Measurements from ENCODE around the gene ITK.

Gene ITK

DNA sequence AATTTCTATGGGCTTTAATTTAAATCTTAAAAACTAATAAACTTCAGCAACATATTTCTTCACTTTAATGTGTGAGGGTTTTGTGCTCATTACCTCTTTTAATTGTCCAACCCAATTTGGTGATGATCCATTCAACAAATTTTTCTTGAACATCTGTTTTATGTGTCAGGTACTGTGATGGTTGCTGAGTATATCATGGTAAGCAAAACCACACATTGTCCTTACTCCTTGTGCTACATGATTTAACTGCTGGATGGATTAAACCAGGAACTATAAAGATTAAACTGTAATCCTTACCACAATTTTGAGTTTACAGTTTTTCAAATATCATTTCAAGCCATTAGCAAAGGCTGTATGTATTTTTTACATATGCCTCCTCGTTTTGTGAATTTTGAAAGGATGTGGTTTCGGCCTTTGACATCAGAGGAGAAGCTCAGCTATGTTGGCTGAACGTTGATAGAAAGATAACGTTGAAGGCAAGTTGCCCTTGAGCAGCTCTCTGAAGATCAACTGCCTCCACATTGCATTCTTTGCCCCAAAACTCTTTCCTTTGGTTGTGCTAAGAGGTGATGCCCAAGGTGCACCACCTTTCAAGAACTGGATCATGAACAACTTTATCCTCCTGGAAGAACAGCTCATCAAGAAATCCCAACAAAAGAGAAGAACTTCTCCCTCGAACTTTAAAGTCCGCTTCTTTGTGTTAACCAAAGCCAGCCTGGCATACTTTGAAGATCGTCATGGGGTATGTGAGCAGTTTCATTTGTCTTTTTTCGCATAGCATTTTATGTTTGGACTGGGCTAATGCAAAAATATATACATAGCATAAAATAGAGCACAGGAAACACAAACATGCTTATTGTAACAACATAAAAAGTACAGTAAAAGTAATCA, at the start of gene ITK:
TSS of gene ITK (plus strand) at position 467 of the 891 bp plus-strand sequence. CDS start at position 605, 138 bp downstream.
- no peak for DNase-seq

DNA sequence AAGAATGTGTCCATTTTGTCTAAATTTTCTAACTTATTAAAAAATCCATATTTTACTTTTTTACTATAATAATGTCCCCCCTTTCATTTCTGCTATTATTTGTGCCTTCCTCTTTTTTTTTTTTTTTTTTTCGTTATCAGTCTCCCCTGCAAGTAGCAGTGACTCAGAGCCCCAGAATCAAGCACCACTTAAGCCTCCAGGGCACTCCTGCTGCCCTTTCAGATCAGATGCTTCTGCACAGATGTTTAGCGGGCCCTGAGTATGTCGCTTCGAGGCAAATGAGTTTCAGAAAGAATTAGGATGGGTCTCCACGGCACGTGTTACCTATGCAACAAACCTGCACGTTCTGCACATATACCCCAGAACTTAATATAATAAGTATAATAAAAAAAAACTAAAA, 49.7 kb upstream of the ITK start:
- DNase-seq = no peak

DNA sequence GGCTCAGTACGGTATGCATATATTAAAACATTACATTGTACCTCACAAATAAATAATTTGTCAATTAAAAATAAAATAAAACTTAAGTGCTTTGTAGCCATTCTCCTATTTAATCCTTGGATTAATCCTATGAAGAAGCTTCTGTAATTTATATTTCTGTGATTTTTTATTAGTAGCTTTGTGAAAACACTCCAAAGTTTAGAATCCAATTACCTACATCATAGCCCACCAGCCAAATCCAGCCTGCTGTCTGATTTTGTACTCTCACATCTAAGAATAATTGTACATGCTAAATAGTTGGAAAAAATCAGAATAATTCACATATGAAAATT, 48.4 kb upstream of the ITK start:
- no peak for DNase-seq

DNA sequence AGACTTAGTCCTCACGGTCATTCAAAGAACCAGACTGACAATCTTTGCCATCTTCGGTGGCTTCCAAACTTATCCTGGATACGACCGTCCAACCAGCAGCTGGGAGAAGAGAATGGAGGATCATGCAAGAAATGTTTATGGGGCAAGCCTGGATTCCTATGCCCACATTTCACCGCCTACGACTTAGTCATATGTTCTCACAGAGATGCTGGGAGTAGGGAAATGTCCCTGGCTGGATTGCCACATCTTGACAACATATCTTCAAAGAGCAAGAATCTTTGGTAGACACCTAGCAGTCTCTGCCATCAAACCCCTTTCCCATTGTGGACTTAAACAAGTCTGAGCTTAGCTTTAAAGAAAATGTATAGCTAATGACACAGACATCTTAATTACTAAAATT, 42.9 kb upstream of the ITK start:
- DNase-seq = no peak

DNA sequence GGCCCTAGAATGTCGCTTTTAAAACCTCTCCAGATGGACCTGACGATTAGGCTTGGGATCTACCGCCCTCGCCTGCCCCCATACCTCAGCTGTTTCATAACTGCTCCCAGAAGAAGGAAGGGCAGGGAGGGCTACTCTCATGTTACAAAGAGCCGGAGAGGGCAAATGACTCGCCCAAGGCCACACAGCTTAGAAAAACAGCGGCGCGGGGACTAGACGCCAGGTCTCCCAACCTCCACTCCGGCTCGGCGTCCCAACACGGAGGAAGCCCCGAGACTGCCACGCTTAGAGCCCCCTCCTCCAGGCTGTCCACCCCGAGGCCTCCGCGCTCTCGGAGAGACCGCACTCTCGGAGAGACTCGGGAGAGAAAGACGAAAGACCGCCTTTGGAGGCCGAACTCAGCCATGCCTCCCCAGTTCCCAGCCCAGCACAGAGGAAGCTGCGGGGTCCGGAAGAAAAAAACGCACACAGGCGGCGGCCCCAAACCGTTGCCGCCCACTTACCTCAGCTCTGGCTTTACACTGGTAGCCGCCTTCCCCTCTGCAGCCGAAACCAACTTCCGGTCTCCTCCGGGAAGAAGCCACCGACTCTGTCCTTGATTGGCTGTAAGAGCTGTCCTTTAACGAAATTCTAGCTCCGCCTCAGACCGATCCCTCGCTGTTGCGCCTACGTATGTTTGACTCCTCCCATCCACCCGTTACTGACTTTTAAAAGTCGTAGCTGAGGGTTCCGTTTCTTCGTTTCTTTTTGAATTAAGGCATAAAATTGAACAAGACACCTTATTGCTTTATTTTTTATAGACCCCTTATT, 38.1 kb upstream of the ITK start, which contains the start of gene MED7:
TSS of gene MED7 (minus strand) at position 549 of the 810 bp plus-strand sequence. CDS start 3,434 bp downstream, outside the sequence.
- peak; percentile 65 for DNase-seq

DNA sequence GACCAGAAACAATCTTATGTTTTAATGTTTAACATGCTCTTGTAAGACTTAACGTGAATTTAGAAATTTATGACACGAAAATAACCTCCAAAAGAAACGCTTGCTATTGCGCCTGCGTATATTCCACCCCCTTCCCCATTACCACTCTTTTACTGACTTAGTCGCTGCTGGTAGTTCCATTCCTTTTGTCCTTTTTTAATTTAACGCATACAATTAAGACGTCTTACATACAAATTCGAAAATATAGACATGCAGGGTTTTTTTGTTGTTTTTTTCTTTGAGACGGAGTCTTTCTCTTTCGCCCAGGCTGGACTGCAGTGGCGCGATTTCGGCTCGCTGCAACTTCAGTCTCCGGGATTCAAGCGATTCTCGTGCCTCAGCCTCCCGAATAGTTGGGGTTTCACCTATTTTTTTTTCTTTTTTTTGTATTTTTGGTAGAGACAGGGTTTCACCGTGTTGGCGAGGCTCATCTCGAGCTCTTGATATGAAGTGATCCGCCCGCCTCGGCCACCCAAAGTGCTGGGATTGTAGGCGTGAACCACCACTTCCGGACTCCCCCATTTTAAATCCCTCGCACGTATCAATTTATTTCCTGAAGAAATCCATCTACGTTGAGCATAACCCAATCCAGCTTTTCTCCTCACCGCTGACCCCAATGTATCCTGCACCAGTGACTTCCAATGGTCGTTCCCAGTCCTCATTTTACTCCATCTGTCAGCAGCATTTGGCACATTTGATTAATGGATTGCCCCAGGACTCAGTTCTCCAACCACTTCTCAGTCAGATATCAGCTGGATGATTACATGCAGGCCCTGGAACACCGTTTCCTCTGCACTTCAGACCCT, 37.3 kb upstream of the ITK start:
- DNase-seq = no peak

DNA sequence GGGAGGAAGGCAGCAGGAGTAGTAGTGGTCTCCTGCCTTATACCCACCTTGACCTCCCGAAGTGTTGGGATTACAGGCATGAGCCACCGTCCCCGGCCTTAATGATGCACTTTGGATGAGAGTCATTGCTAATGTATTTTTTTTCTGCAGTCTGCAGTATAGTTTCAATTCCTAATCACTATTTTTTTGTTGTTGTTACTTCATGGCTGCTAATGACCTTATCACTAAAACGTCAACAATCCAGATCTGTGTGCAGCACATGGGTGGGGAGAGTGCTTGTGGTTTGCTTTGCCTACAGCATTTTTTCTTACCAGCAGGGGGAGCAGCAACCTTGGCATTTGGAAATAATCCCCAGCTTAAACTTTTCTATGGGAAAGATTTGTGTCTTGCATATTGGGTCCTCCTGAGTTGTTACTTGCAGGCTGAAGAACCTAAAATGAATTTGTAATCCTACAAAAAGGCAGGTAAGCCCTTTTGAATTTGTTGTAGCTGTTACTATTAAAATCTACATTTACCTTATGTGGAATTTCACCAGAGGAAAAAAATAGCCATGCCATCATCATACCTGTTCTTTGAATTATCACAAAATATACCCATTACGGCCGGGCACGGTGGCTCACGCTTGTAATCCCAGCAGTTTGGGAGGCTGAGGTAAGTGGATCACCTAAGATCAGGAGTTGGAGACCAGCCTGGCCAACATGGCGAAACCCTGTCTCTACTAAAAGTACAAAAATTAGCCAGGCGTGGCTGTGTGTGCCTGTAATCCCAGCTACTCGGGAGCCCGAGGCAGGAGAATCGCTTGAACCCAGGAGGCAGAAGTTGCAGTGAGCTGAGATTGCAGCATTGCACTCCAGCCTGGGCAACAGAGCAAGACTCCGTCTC, 31.7 kb upstream of the ITK start:
- no peak for DNase-seq

DNA sequence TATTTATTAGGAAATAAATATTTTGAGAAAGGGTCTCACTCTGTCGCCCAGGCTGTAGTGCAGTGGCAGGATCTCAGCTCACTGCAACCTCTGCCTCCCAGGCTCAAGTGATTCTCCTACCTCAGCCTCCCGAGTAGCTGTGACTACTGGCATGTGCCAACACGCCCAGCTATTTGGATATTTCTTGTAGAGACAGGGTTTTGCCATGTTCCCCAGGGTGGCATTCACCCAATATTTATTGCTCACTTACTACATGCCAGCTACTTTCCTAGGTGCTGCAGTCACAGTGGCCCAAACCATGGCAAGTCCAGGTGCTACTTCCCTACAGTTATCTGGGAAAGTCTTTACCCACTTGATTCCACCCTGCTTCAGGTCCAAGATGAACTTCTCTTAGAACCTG, 29.6 kb upstream of the ITK start:
- no peak for DNase-seq

DNA sequence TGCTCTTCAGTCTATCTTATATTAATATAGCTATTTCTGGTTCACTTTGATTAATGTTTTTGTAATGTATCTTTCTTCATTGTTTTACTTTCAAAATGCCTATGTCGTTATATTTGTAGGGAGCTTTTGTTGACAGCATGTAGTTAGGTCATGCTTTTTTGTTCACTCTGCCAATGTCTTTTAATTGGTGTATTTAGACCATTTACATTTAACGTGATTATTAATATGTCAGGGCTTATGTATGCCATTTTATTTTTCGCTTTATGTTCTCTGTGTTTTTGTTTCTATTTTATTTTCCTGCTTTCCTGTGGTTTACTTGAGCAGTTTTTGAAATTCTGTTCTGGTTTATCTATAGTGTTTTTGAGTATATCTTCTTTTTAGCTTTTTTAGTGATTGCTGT, 25.3 kb upstream of the ITK start:
- DNase-seq = no peak

DNA sequence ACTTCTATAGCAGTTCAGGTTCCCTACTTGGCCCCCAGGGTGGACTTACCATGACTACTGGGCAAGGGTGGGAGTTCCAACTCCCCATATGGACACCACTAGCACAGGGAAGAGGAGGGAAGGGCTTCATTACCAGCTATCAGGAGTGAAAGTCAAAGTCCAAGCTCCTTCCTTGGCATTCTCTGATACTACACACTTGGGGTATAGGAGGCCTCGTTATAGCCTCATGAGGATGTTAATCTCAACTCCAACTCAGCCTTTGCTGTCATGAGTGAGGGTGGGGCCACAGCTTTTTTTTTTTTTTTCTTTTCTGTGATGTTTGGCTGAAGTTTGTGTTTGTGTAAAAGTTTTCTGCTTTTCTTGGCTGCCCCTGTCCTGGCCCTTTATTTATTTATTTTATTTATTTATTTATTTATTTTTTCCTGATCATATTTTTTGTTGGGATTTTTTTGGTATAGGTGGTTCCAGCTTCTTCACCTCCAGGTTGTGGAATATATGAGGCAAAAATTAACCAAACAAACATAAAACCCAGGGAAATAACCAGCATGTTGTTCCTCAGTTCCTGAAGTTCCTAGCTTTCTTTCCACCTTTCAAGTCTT, 23.2 kb upstream of the ITK start:
- no peak for DNase-seq

DNA sequence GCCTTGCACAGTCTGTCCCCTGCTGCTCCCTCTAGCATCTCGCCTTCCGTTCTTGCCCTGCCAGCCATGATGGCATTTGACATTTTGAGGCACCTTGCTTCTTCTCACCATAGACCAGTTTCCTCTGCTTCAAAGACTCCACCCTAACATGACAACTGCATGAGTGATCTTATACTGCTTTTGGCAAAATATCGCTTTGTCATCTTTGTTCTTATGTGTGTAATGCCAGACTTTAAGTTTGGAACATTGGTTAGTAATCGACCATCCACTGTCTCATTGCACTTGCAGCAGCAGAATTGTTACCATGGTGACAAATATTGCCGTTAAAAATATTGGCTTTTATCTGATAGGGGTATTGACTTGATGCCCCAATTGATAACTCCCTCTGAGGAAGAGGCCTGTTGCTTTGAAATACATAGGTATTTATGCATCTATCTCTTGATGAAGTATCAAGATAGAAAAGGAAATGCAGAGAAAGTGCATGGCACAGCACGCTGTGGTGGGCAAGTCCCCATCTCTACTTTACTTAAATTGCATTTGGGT, 21.4 kb upstream of the ITK start:
- no peak for DNase-seq

DNA sequence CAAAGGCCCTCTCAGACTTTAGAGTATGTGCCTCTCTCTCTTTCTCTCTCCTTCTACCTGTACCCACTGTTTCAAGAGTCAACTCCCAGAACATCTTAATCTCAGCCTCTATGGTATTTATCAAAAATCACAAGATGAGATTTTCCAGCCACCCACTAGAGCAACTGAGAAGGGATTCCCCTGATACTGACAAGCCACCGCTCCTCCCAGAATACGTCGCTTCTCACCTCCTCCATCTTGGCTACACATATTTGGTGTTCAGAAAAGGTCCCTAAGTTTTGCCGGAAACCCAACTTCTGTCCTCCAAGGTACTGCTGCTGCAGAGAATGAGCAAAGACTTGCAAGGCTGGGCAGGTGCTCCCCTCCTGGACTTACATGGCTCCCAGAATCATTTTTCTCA, 20.6 kb upstream of the ITK start:
- no peak for DNase-seq

DNA sequence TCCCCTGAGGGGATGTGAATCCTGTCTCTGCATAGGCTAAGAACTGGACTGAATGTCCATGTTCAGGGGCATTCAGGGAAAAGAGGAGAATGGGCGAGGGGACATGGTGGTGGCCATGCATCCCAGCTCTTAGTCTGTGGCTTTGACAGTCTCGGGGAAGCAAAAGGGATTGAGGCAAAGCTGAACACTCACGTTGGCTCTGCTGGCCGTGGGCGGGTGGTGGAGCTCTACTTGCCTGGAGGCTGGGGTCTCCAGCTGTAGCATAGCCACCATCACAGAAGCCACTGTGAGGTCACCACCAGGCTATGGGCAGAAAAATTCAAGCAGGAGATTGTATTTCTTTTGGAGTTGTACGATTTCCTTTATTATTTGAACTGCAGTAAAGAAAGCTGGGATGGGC, 18.6 kb upstream of the ITK start:
- no peak for DNase-seq

DNA sequence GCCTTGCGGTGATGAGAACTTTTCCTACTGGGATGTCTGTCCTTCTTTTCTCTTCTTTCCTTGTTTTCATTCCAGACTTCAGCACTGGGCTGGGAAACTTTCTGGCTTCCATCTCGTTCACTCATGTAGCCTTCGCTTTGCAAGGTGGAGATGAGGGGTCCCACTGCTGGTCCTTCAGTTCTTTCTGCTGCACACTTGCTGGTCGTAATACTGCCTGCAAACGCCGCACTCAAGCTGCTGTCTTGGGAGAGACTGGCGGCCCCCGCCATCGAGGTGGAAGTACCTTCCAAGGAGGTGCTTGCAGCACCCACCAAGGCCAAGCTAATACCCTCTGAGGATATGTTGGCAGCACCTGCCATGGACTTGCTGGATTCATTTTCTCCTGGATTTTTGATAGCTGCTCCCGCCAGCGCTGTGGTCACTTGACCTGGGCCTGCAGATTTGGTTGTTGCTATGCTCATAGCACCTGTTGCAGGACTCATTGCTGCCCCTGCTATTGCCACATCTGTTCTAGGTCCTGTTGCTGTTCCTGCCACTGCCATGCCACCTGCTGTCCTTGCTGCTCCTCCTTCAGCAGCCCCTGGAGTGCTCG, 17.6 kb upstream of the ITK start:
- DNase-seq = no peak

DNA sequence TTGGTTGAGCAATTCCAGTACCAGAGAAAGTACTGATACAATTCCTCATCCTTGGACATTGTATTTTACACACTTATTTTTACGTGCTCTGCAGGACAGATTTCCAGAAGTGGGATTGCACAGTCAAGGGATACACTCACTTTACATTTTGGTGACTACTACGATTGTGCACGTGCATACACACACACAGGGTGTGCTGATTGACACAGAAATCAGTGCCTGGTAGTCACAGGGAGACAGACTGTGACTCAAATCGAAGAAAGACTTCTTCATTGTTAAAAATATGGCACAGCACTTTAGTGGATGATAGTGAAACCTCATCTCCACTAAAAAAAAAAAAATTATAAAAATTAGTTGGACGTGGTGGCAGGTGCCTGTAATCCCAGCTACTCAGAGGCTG, 16.1 kb upstream of the ITK start:
- no peak for DNase-seq

DNA sequence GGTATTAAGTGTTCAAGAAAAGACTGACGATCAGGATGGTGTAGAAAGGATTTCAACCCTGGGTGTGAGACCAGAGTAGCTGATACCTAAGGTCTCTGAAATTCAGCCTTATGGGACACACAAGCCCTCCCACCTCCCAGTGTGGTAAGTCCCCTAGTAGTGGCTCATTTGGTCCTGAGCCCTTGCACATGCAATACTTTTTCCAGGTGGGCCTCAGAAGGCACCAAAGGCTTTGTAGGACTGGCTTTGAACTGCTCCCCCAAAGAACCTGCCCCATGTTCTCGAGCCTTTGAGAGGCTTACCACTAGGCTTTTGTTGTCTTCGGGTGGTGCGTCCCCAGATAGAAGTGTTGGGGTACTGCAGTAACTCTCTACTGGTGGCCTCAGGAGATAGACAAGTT, 15.4 kb upstream of the ITK start:
- DNase-seq = no peak

DNA sequence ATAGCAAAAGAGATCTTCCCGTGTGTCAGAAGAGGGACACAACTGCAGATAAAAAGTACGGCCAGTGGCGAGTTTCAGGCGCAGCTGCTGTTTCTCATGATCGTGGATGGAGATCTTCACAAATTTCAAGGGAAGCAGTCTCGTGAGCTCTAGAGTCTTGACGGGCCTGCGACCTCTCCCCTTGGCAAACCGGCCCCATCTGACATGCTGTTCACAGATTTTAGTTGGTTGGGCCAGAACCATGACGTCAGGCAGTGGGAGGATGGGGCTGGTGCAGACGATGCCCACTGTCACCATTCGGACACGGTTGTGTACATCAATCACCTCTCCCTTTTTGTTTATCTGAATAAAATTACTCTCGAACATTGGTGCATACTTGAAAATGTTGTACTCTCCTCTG, 15.0 kb upstream of the ITK start:
- DNase-seq = no peak

DNA sequence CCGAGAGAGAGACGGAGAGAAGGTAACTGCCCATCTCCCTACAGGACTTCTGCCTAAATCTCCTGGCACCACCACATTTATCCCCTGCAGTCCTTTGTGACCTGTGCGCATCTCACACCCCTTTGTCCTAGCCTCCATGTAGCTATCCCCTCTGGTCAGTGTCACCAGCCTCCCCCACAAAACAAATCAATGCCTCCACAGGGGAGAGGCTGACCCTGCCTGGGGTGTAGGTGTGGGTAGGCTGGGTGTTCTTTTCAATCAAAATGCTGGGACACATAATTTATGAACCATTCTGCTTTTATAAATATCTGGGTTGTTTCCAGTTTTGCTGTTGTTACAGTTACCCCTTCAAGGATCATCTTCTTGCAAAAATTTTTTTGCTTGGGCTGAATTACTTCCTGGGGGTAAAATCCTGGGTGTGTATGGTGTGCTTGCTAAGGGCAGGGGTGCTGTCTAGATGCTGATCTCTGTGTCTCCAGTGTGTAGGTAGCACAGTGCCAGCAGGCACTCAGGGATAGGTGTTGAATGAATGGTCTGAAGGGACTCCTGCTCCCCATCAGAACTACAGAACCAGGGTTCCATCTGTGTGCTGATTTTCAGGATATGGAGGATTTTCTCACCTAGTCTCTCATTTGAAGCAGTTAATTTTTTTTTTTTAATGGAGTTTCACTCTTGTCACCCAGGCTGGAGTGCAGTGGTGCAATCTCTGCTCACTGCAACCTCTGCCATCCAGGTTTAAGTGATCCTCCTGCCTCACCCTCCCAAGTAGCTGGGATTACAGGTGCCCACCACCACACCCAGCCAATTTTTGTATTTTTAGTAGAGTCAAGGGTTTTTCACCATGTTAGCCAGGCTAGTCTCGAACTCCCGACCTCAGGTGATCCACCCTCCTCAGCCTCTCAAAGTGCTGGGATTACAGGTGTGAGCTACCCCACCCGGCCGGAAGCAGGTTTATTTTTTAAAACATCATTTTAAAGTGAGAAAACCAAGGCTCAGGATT, 14.1 kb upstream of the ITK start, which contains the start of gene GARIN3:
TSS of gene GARIN3 (minus strand) at position 51 of the 1,000 bp plus-strand sequence. CDS start 96 bp downstream, outside the sequence.
- DNase-seq = no peak

DNA sequence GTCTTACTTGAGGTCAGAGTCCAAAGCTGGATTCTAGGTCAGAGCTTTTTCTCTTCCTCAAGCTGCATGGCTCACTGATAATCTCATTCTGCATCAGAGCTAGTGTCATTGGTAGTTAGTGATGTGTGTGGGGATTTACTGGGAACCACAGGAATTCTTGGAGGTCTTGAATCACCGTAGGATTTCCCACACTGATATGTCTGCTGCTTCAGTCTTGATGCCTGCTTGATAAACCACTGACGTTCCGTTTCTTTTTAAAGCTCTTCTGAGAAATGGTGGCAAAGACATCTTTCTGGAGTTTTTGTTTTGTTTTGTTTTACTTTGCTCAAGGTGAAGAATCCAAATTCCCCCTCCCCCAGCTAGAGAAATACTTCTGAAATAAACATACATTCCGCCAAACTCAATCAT, 13.4 kb upstream of the ITK start:
- DNase-seq = no peak

DNA sequence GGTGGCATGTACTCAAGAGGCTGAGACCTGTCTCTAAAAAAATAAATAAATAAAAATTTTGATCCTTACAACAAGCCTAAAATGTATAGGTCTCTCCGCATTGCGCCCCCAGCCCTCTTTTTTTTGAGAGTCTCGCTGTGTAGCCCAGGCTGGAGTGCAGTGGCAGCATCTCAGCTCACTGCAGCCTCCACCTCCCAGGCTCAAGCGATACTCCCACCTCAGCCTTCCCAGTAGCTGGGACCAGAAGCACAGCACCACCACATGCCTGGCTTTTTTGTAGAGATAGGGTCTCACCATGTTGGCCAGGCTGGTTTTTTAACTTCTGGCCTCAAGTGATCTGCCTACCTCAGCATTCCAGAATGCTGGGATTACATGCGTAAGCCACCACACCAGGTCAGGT, 12.4 kb upstream of the ITK start:
- DNase-seq = no peak

Data from KG1 (cell line).